SJCRH30 (cell line): Measurements from ENCODE around the gene ASTN2. TPM values are rescaled to one million over a fixed set of nuclear protein-coding genes. Genes with fewer than 3 reads are reported as not detected.

Experiments used
- DNase-seq, 2 experiments: peaks; one replicate each; pipeline ENCODE4 v3.0.0-alpha.2; 2015 to 2020
- H3K27ac ChIP-seq: fragments of 250-450 bp; sonication (Bioruptor Pico); 2 replicates; pipeline ENCODE4 v1.5.1; 2020; ENCODE audit warnings: mild to moderate bottlenecking, moderate library complexity
- H3K27me3 ChIP-seq: fragments of 250-450 bp; sonication (Bioruptor Pico); 2 replicates; pipeline ENCODE4 v1.5.1; 2020; ENCODE audit warnings: mild to moderate bottlenecking, moderate library complexity
- H3K36me3 ChIP-seq: fragments of 250-450 bp; sonication (Bioruptor Pico); 2 replicates; pipeline ENCODE4 v1.5.1; 2020; ENCODE audit warnings: mild to moderate bottlenecking, moderate library complexity
- H3K4me1 ChIP-seq: fragments of 250-450 bp; sonication (Bioruptor Pico); 2 replicates; pipeline ENCODE4 v1.5.1; 2020; ENCODE audit warnings: mild to moderate bottlenecking, moderate library complexity
- H3K4me3 ChIP-seq: fragments of 250-450 bp; sonication (Bioruptor Pico); 2 replicates; pipeline ENCODE4 v1.5.1; 2020; ENCODE audit warnings: mild to moderate bottlenecking, moderate library complexity
- H3K9me3 ChIP-seq: fragments of 250-450 bp; sonication (Bioruptor Pico); replicated peaks from 2 replicates; pipeline ENCODE4 v1.5.1; 2020; ENCODE audit warnings: mild to moderate bottlenecking, moderate library complexity
- total RNA-seq: library from RNA; depleted of rRNA; stranded (reverse); fragments of >200 nt; shearing (Covaris generic); gene quantifications from 2 replicates; pipeline ENCODE4 v1.2.3, GENCODE V29; 2014

The ASTN2 gene
- total RNA-seq, 1 experiment from 2014 or later = 19.8 TPM

GRCh38 chr9:117242082-117242481 lies 172.8 kb downstream of the ASTN2 start:
- Histone ChIP-seq H3K4me1 (peaks cover 4% of the 10 kb centered on the region; the same call in 1 of the 2 replicates), H3K27ac (no peak overlapping the region), H3K36me3 (no peaks in the 10 kb centered on the region), H3K9me3 (no peaks in the 10 kb centered on the region), H3K27me3 (no peaks in the 10 kb centered on the region), H3K4me3 (no peak overlapping the region)
- DNase-seq = no peak

- Histone ChIP-seq H3K4me3 (no peak overlapping the region), H3K4me1 (peaks cover 4% of the 10 kb centered on the region; the same call in 1 of the 2 replicates), H3K27ac (no peak overlapping the region), H3K9me3 (no peaks in the 10 kb centered on the region), H3K36me3 (no peaks in the 10 kb centered on the region), H3K27me3 (no peaks in the 10 kb centered on the region)
- DNase-seq = no peak
Measured at GRCh38 chr9:117239428-117239827, 175.4 kb downstream of the ASTN2 start.

- peaks cover 3% of the 10 kb centered on the region; the same call in 1 of the 2 replicates for H3K36me3 ChIP-seq
- H3K4me3 ChIP-seq = no peak overlapping the region
- no peak for DNase-seq
- no peaks in the 10 kb centered on the region for H3K4me1 ChIP-seq
- H3K9me3 ChIP-seq = no peaks in the 10 kb centered on the region
- no peak overlapping the region for H3K27ac ChIP-seq
- no peaks in the 10 kb centered on the region for H3K27me3 ChIP-seq
Measured at GRCh38 chr9:117234103-117234502, 180.8 kb downstream of the ASTN2 start.

GRCh38 chr9:117233016-117233415 lies 181.8 kb downstream of the ASTN2 start:
- no peaks in the 10 kb centered on the region for H3K4me1 ChIP-seq
- H3K9me3 ChIP-seq = no peaks in the 10 kb centered on the region
- H3K36me3 ChIP-seq = peaks cover 3% of the 10 kb centered on the region; the same call in 1 of the 2 replicates
- H3K27ac ChIP-seq = no peak overlapping the region
- no peak overlapping the region for H3K4me3 ChIP-seq
- DNase-seq = no peak
- no peaks in the 10 kb centered on the region for H3K27me3 ChIP-seq

GRCh38 chr9:117232281-117232680 lies 182.6 kb downstream of the ASTN2 start:
- Histone ChIP-seq H3K27me3 (no peaks in the 10 kb centered on the region), H3K4me3 (no peak overlapping the region), H3K9me3 (no peaks in the 10 kb centered on the region), H3K27ac (no peak overlapping the region), H3K36me3 (peaks cover 3% of the 10 kb centered on the region; the same call in 1 of the 2 replicates), H3K4me1 (no peaks in the 10 kb centered on the region)
- DNase-seq = no peak

- Histone ChIP-seq H3K9me3 (no peaks in the 10 kb centered on the region), H3K27ac (no peak overlapping the region), H3K36me3 (peaks cover 3% of the 10 kb centered on the region; the same call in 1 of the 2 replicates), H3K4me1 (no peaks in the 10 kb centered on the region), H3K27me3 (no peaks in the 10 kb centered on the region), H3K4me3 (no peak overlapping the region)
- DNase-seq = no peak
Measured at GRCh38 chr9:117231012-117231411, 183.8 kb downstream of the ASTN2 start.

GRCh38 chr9:117224695-117225094 lies 190.2 kb downstream of the ASTN2 start:
- H3K36me3 ChIP-seq = no peaks in the 10 kb centered on the region; the same call in 1 of the 2 replicates
- DNase-seq = peak; percentile 89 to 94
- H3K27me3 ChIP-seq = no peaks in the 10 kb centered on the region
- H3K9me3 ChIP-seq = no peaks in the 10 kb centered on the region
- H3K27ac ChIP-seq = peak overlapping the region; percentile 75
- H3K4me1 ChIP-seq = peaks cover 17% of the 10 kb centered on the region
- H3K4me3 ChIP-seq = no peak overlapping the region

DNA sequence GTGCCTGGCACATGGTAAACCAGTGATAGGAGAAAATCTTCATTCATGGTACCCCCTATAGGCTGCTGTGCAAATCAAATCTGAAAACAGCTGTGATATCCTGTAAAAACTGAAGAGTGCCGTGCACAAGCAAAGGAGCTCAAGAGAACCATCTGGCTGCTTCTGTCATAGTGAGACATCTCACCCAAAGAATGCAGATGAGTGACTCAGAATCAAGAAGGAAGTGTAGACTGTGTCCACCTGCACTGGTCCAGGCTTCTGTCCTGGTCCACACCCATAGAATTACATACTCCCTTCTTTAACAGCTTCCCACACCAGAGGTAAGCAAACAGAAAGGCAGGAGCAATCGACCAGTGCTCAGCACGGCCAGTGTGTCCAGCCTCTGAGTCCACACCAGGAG lies 195.9 kb downstream of the ASTN2 start:
- Histone ChIP-seq H3K27ac (no peak overlapping the region), H3K9me3 (no peaks in the 10 kb centered on the region), H3K27me3 (no peaks in the 10 kb centered on the region), H3K4me1 (peaks cover 9% of the 10 kb centered on the region), H3K4me3 (no peak overlapping the region), H3K36me3 (no peaks in the 10 kb centered on the region; the same call in 1 of the 2 replicates)
- peak in 1 of 2 experiments; percentile 32 for DNase-seq

DNA sequence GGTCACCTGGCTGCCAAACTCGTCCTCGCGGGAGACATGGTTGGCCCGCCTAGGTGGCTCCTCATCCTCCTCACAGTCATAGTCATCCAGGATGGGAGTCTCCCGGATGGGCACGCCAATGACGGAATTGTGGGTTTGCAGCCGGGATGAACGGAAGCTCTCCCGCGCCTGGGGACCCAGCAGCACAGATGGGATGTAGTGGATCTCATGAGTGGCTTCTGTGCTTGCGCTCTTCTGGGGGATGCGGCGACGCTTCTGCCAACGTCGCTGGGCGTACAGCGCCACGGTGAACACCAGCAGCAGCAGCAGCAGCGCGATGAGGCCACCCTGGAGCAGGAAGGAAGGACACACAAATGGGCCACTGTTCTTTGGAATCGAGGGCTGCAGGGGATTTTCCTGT lies 200.4 kb downstream of the ASTN2 start:
- no peaks in the 10 kb centered on the region for H3K27me3 ChIP-seq
- no peak for DNase-seq
- H3K9me3 ChIP-seq = 0 out of 2 replicates have a peak, but pooled peaks cover 2% of the 10 kb centered on the region
- H3K36me3 ChIP-seq = no peaks in the 10 kb centered on the region
- H3K4me1 ChIP-seq = peaks cover 5% of the 10 kb centered on the region
- no peak overlapping the region for H3K27ac ChIP-seq
- H3K4me3 ChIP-seq = no peak overlapping the region

GRCh38 chr9:117211280-117211679 lies 203.6 kb downstream of the ASTN2 start:
- no peak for DNase-seq
- H3K27ac ChIP-seq = no peak overlapping the region
- H3K4me1 ChIP-seq = peaks cover 5% of the 10 kb centered on the region
- peaks cover 14% of the 10 kb centered on the region; the same call in 1 of the 2 replicates for H3K9me3 ChIP-seq
- H3K4me3 ChIP-seq = no peak overlapping the region
- H3K27me3 ChIP-seq = no peaks in the 10 kb centered on the region
- H3K36me3 ChIP-seq = no peaks in the 10 kb centered on the region

DNA sequence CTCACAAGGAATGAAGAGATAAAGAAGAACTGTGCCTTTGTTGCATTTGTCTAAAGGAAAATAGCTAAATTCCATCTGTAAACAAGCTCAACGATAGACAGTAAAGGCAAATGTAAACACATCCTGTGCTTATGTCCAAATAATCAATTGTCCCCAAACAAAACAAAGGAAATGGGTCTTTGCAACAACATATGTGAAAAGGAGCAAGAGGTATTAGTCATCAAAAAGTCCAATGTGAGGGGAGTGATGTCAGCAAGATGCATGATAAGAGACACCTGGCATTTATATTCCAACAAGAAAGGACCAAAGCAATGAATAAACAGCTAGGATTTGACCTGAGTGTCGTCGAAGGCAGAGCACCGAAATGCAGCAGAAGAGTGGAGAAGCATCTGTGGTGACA lies 209.1 kb downstream of the ASTN2 start:
- H3K27ac ChIP-seq = no peak overlapping the region

DNA sequence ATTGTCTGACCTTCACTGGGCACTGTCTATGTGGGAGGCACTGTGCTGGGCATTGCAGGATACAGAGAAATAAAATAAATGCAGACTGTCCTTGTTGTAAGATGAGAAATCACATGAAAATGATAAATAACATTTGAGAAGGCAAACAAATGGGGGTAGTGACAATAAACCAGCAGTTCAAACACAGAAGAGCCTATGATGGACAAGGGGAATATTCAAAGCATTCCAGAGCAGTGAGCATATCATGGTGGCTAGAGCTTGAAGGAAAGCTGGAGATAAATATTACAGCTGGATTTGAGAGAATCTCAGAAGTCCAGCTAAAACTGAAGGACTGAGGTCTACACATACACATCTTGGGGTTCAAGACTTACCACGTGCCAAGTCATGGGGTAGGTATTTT lies 209.9 kb downstream of the ASTN2 start:
- Histone ChIP-seq H3K4me1 (no peaks in the 10 kb centered on the region), H3K27ac (no peak overlapping the region), H3K9me3 (peaks cover 20% of the 10 kb centered on the region), H3K36me3 (no peaks in the 10 kb centered on the region), H3K27me3 (no peaks in the 10 kb centered on the region), H3K4me3 (no peak overlapping the region)
- DNase-seq = no peak

More for the DNA sequence above, 209.1 kb downstream of the ASTN2 start:
- Histone ChIP-seq H3K4me3 (no peak overlapping the region), H3K27me3 (no peaks in the 10 kb centered on the region), H3K4me1 (no peaks in the 10 kb centered on the region), H3K36me3 (no peaks in the 10 kb centered on the region), H3K9me3 (peaks cover 20% of the 10 kb centered on the region)
- DNase-seq = no peak

DNA sequence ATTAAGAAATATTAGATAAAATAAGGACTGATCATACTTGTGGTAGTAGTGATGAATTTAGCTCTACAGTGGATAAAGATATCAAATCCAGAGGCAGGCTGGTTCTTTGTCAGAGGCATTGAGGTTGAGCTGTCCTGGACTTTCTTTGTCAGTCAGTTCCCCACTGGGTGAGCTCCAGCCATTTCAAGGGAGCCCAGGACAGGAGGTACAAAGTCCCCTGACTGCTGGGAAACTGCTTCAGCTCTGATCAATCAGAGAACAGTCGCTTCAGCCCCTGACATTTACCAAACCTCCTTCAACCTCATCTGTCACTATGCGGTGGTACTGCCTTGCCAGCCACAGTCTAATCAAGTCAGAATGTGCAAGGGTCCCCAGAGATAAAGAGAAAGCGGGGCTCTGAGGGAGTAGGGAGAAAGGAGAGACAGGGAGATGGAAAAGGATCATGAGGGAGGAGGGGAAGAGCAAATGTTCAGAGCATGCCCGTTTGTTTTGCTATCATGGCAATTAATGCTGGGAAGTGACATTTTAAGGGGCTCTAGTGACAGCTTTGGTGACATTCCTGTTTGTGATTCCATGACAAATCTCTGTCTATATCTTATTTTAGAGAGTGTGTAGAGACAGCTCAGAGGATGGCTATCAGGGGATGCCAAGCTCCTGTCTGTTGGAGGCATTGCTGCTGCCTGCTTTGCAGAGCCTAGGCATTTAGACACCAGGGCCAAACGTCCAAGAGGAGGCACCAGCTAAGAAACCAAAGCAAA lies 223.2 kb downstream of the ASTN2 start:
- no peak overlapping the region for H3K27ac ChIP-seq
- H3K9me3 ChIP-seq = no peaks in the 10 kb centered on the region
- no peaks in the 10 kb centered on the region for H3K27me3 ChIP-seq
- H3K4me1 ChIP-seq = 0 out of 2 replicates have a peak, but pooled peaks cover 7% of the 10 kb centered on the region
- H3K36me3 ChIP-seq = no peaks in the 10 kb centered on the region
- no peak overlapping the region for H3K4me3 ChIP-seq
- DNase-seq = no peak

DNA sequence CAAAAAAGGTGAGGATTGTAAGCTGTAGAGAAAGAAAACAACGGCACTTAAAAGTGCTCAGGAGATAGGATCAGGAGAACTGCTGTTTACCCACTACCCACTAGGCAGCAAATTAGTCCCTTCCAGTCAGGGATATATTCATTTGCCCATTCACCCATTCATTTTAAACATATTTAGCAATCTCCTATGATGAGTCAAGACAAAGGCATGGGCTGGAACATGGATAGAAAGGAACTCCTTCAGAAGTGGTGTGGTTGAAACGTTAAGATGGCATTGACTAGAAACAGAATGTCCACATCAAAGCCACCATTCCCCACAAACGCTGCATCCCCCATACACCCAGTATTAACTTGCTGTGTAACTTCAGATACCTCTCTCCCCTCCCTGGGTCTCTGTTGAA lies 225.7 kb downstream of the ASTN2 start:
- no peak overlapping the region for H3K4me3 ChIP-seq
- H3K27ac ChIP-seq = no peak overlapping the region
- no peak for DNase-seq
- no peaks in the 10 kb centered on the region for H3K36me3 ChIP-seq
- H3K4me1 ChIP-seq = 0 out of 2 replicates have a peak, but pooled peaks cover 3% of the 10 kb centered on the region
- H3K9me3 ChIP-seq = no peaks in the 10 kb centered on the region
- no peaks in the 10 kb centered on the region for H3K27me3 ChIP-seq

GRCh38 chr9:117188394-117188793 lies 226.5 kb downstream of the ASTN2 start:
- no peak for DNase-seq
- H3K9me3 ChIP-seq = no peaks in the 10 kb centered on the region
- no peaks in the 10 kb centered on the region for H3K4me1 ChIP-seq
- H3K27me3 ChIP-seq = no peaks in the 10 kb centered on the region
- H3K36me3 ChIP-seq = no peaks in the 10 kb centered on the region
- H3K27ac ChIP-seq = no peak overlapping the region
- H3K4me3 ChIP-seq = no peak overlapping the region

- no peaks in the 10 kb centered on the region for H3K36me3 ChIP-seq
- H3K4me1 ChIP-seq = no peaks in the 10 kb centered on the region
- no peak overlapping the region for H3K4me3 ChIP-seq
- H3K27me3 ChIP-seq = no peaks in the 10 kb centered on the region
- H3K9me3 ChIP-seq = no peaks in the 10 kb centered on the region
- DNase-seq = no peak
- no peak overlapping the region for H3K27ac ChIP-seq
Measured at GRCh38 chr9:117187498-117187897, 227.4 kb downstream of the ASTN2 start.
